HepG2 (cell line): Measurements from ENCODE around the gene SLC16A3. TPM values are rescaled to one million over a fixed set of nuclear protein-coding genes. Genes with fewer than 3 reads are reported as not detected.

Experiments used
- ATF7-NPFF ChIP-seq: sonication (generic); formaldehyde crosslinking; IDR thresholded peaks from 2 replicates; pipeline ENCODE4 v1.8.1; 2023; ENCODE audit warnings: mild to moderate bottlenecking, low read depth, missing genetic modification reagents, moderate library complexity
- CC2D1A ChIP-seq: sonication (generic); formaldehyde crosslinking; IDR thresholded peaks from 2 replicates; pipeline ENCODE4 v1.8.1; 2023; ENCODE audit warnings: mild to moderate bottlenecking, missing genetic modification reagents
- CCDC6 ChIP-seq: sonication (generic); formaldehyde crosslinking; IDR thresholded peaks from 2 replicates; pipeline ENCODE4 v1.8.1; 2022; ENCODE audit warnings: mild to moderate bottlenecking, missing genetic modification reagents, moderate library complexity
- CHD4 ChIP-seq: fragments of 200-600 bp; sonication (generic); IDR thresholded peaks from 2 replicates; pipeline ENCODE4 v1.7.0; 2017; ENCODE audit warnings: mild to moderate bottlenecking, low read length, borderline replicate concordance
- DBP ChIP-seq: sonication (generic); formaldehyde crosslinking; IDR thresholded peaks from 2 replicates; pipeline ENCODE4 v1.4.0; 2020; ENCODE audit warnings: missing genetic modification reagents; ENCODE audit errors: not compliant biosample characterization
- HHEX ChIP-seq: IDR thresholded peaks from 2 replicates; pipeline ENCODE4 v1.6.1; 2016; ENCODE audit warnings: control low read depth
- HNF4G ChIP-seq, 2 experiments: sonication (generic) in 1 of 2; formaldehyde crosslinking in 1 of 2; IDR thresholded peaks; 2 replicates each; pipeline versions ENCODE4 v1.4.0 to v1.6.1; 2011 to 2020; ENCODE audit warnings: borderline replicate concordance in 2 of 2, low read depth in 2 of 2, mild to moderate bottlenecking in 2 of 2, low read length in 1 of 2, missing genetic modification reagents in 1 of 2, moderate library complexity in 1 of 2
- HNRNPUL1 ChIP-seq: fragments of 200-400 bp; formaldehyde crosslinking; IDR thresholded peaks from 2 replicates; pipeline ENCODE4 v1.6.1; 2017; ENCODE audit warnings: low read depth, mild to moderate bottlenecking, low read length, moderate library complexity
- NFRKB ChIP-seq: fragments of 450-650 bp; IDR thresholded peaks from 2 replicates; pipeline ENCODE4 v1.6.1; 2017
- RCOR2 ChIP-seq: IDR thresholded peaks from 2 replicates; pipeline ENCODE4 v1.6.1; 2016; ENCODE audit warnings: missing biosample characterization, missing genetic modification reagents
- RFXANK ChIP-seq: IDR thresholded peaks from 2 replicates; pipeline ENCODE4 v1.6.1; 2016
- SIX1 ChIP-seq: sonication (generic); formaldehyde crosslinking; IDR thresholded peaks from 2 replicates; pipeline ENCODE4 v1.4.0; 2020; ENCODE audit warnings: missing genetic modification reagents, borderline replicate concordance
- SNRNP70 ChIP-seq: fragments of 200-400 bp; formaldehyde crosslinking; IDR thresholded peaks from 2 replicates; pipeline ENCODE4 v1.6.1; 2017; ENCODE audit warnings: mild to moderate bottlenecking, low read depth, low read length, moderate library complexity
- SP2 ChIP-seq: sonication (generic); formaldehyde crosslinking; IDR thresholded peaks from 2 replicates; pipeline ENCODE4 v1.5.1; 2020; ENCODE audit warnings: mild to moderate bottlenecking, missing genetic modification reagents
- TBX2 ChIP-seq: sonication (generic); formaldehyde crosslinking; IDR thresholded peaks from 2 replicates; pipeline ENCODE4 v1.5.0; 2020; ENCODE audit warnings: missing genetic modification reagents, mild to moderate bottlenecking, borderline replicate concordance
- ZC3H4 ChIP-seq: sonication (generic); formaldehyde crosslinking; IDR thresholded peaks from 2 replicates; pipeline ENCODE4 v1.4.0; 2020; ENCODE audit warnings: missing genetic modification reagents, borderline replicate concordance
- ZNF10 ChIP-seq: sonication (generic); formaldehyde crosslinking; IDR thresholded peaks from 2 replicates; pipeline ENCODE4 v1.4.0; 2020; ENCODE audit warnings: mild to moderate bottlenecking, low read depth, missing genetic modification reagents, borderline replicate concordance
- ZNF343 ChIP-seq: sonication (generic); formaldehyde crosslinking; IDR thresholded peaks from 2 replicates; pipeline ENCODE4 v1.4.0; 2020; ENCODE audit warnings: mild to moderate bottlenecking, missing genetic modification reagents
- ZNF451 ChIP-seq: sonication (generic); formaldehyde crosslinking; IDR thresholded peaks from 2 replicates; pipeline ENCODE4 v1.5.0; 2020; ENCODE audit warnings: mild to moderate bottlenecking, missing genetic modification reagents
- ZNF468 ChIP-seq: sonication (generic); formaldehyde crosslinking; IDR thresholded peaks from 2 replicates; pipeline ENCODE4 v1.8.0; 2022; ENCODE audit warnings: mild to moderate bottlenecking, moderate library complexity, missing genetic modification reagents
- ZNF616 ChIP-seq: sonication (generic); formaldehyde crosslinking; IDR thresholded peaks from 2 replicates; pipeline ENCODE4 v1.5.0; 2020; ENCODE audit warnings: low read depth, mild to moderate bottlenecking, missing genetic modification reagents
- ZNF674 ChIP-seq: sonication (generic); formaldehyde crosslinking; IDR thresholded peaks from 2 replicates; pipeline ENCODE4 v1.5.0; 2020; ENCODE audit warnings: low read depth, mild to moderate bottlenecking, missing genetic modification reagents
- ZNF749 ChIP-seq: sonication (generic); formaldehyde crosslinking; IDR thresholded peaks from 2 replicates; pipeline ENCODE4 v1.8.0; 2022; ENCODE audit warnings: mild to moderate bottlenecking, missing genetic modification reagents, moderate library complexity, borderline replicate concordance
- ZNF776 ChIP-seq: sonication (generic); formaldehyde crosslinking; IDR thresholded peaks from 2 replicates; pipeline ENCODE4 v1.4.0; 2020; ENCODE audit warnings: mild to moderate bottlenecking, missing genetic modification reagents
- ZNF780A ChIP-seq: sonication (generic); formaldehyde crosslinking; IDR thresholded peaks from 2 replicates; pipeline ENCODE4 v1.8.0; 2022; ENCODE audit warnings: mild to moderate bottlenecking, missing genetic modification reagents, moderate library complexity
- polyA plus RNA-seq, 8 experiments: library from polyadenylated mRNA; depleted of rRNA in 3 of 8; stranded (reverse) in 7 of 8; unstranded in 1 of 8; fragments of >200 nt; fragmentation: Illumina TruSeq in 4 of 8; extraction: Trizol in 4 of 8; gene quantifications; 2 replicates each; pipeline versions ENCODE4 v1.2.1 to v1.2.3, GENCODE V29; 2011 to 2016; ENCODE audit warnings: low read depth in 4 of 8, missing spikeins in 1 of 8, mixed read lengths in 1 of 8; ENCODE audit not compliant: insufficient read depth in 1 of 8
- total RNA-seq, 5 experiments: library from RNA; depleted of rRNA; stranded (reverse); fragments of >200 nt; fragmentation: Illumina TruSeq; extraction: Trizol; gene quantifications; 2 replicates each; pipeline ENCODE4 v1.2.3, GENCODE V29; 2016; ENCODE audit warnings: low read depth in 1 of 5
- TF ChIP-seq, protein P1 (sequence below): fragments of 450-650 bp; IDR thresholded peaks from 2 replicates; pipeline ENCODE4 v1.6.1; 2017
- TF ChIP-seq, protein P2 (sequence below): sonication (generic); formaldehyde crosslinking; IDR thresholded peaks from 2 replicates; pipeline ENCODE4 v1.5.0; 2020; ENCODE audit warnings: mild to moderate bottlenecking, low read depth, missing genetic modification reagents, borderline replicate concordance

SLC16A3 gene
- total and polyA plus RNA-seq, 2 of the 13 experiments (the other 11 are each of a cell fraction or from before 2014, with no cell fraction given) = 242 to 349 TPM

DNA sequence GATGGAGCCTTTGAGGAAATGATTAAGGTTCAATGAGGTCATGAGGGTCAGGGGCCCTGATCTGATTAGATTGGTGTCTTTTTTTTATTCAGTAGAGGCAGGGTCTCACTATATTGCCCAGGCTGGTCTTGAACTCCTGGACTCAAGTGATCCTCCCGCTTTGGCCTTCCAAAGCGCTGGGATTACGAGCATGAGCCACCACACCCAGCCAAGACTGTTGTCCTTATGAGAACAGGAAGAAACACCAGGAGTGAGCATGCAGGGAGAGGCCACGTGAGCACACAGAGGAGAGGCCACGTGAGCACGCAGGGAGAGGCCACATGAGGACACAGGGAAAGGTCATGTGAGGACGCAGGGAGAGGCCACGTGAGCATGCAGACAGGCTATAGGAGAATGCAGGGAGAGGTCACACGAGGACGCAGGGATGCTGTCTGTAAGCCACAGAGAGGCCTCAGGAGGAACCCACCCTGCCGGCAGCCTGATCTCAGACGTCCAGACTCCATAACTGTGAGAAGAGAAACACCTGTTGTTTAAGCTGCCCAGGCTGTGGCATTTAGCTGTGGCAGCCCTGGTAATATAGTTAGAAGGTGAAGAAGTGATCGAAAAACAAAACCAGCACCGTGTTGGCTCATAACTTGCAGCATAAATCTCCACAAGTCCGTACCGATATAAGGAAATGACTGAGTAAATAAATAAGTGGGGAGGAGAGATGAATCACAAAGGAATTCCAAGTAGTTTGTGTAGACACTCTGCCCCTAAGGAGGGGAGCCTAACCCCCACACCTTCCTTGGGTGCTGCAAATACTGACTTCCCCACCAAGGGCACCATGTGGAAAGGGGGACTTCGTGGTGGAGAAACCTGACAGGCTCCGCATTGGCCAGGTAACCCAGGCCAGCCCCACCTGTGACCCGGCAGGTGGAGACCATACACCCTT, 59.3 kb downstream of the SLC16A3 start (continued):
- TF ChIP-seq ZNF776 (CRISPR knock-in tag) = no peak
- no peak for TF ChIP-seq NFRKB
- no peak for TF ChIP-seq RFXANK
- no peak; the same call in 1 of the 2 replicates for TF ChIP-seq ZNF468 (CRISPR knock-in tag)
- no peak for TF ChIP-seq DBP
- TF ChIP-seq CC2D1A = no peak; the same call in 1 of the 2 replicates
- peak; percentile 42; the same call in 1 of the 2 replicates for TF ChIP-seq ZNF616
- TF ChIP-seq SNRNP70 = no peak
- peak; percentile 83; the same call in 1 of the 2 replicates for TF ChIP-seq TBX2 (CRISPR knock-in tag)
- peak; percentile 91 for TF ChIP-seq RCOR2 (CRISPR knock-in tag)
- TF ChIP-seq CHD4 = peak; percentile 89
- peak; percentile 64; the same call in 1 of the 2 replicates for TF ChIP-seq HHEX (CRISPR knock-in tag)
- TF ChIP-seq ZNF10 = no peak
- TF ChIP-seq ATF7-NPFF (CRISPR knock-in tag) = no peak
- no peak; the same call in none of the 2 replicates for TF ChIP-seq ZNF749 (CRISPR knock-in tag)
- TF ChIP-seq ZC3H4 (CRISPR knock-in tag) = no peak
- no peak for TF ChIP-seq HNF4G (IDR thresholded peaks at IDR 0.05; ENCODE audit: borderline replicate concordance, low read depth, low read length)
- TF ChIP-seq HNF4G (CRISPR knock-in tag; IDR thresholded peaks at IDR 0.05; ENCODE audit: borderline replicate concordance, low read depth) = peak; percentile 76; the same call in 1 of the 2 replicates
- TF ChIP-seq ZNF674 (CRISPR knock-in tag) = no peak
- TF ChIP-seq, protein P1, sequence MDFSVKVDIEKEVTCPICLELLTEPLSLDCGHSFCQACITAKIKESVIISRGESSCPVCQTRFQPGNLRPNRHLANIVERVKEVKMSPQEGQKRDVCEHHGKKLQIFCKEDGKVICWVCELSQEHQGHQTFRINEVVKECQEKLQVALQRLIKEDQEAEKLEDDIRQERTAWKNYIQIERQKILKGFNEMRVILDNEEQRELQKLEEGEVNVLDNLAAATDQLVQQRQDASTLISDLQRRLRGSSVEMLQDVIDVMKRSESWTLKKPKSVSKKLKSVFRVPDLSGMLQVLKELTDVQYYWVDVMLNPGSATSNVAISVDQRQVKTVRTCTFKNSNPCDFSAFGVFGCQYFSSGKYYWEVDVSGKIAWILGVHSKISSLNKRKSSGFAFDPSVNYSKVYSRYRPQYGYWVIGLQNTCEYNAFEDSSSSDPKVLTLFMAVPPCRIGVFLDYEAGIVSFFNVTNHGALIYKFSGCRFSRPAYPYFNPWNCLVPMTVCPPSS = no peak
- no peak for TF ChIP-seq HNRNPUL1
- TF ChIP-seq ZNF451 (CRISPR knock-in tag) = peak; percentile 88; the same call in 1 of the 2 replicates
- TF ChIP-seq SP2 = no peak
- 0 out of 2 replicates have a peak, but pooled peaks have one; percentile 35 for TF ChIP-seq ZNF343 (CRISPR knock-in tag)
- TF ChIP-seq SIX1 = no peak
- peak; percentile 95 for TF ChIP-seq ZNF780A (CRISPR knock-in tag)
- TF ChIP-seq CCDC6 = peak; percentile 98
- TF ChIP-seq, protein P2, sequence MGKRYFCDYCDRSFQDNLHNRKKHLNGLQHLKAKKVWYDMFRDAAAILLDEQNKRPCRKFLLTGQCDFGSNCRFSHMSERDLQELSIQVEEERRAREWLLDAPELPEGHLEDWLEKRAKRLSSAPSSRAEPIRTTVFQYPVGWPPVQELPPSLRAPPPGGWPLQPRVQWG (CRISPR knock-in tag) = no peak
